HG02970 (cell line): ENCODE results near the gene KIF21B.
A peak's percentile ranks its signal among the peaks of the same experiment; 100 is the strongest.

Experiments used
- ATAC-seq: cut with Tn5 transposase; IDR thresholded peaks from one replicate; pipeline ENCODE4 v1.9.1; 2021; ENCODE audit warnings: mild to moderate bottlenecking, moderate library complexity, moderate number of reproducible peaks; ENCODE audit not compliant: unreplicated experiment, low FRiP score

Gene KIF21B, protein sequence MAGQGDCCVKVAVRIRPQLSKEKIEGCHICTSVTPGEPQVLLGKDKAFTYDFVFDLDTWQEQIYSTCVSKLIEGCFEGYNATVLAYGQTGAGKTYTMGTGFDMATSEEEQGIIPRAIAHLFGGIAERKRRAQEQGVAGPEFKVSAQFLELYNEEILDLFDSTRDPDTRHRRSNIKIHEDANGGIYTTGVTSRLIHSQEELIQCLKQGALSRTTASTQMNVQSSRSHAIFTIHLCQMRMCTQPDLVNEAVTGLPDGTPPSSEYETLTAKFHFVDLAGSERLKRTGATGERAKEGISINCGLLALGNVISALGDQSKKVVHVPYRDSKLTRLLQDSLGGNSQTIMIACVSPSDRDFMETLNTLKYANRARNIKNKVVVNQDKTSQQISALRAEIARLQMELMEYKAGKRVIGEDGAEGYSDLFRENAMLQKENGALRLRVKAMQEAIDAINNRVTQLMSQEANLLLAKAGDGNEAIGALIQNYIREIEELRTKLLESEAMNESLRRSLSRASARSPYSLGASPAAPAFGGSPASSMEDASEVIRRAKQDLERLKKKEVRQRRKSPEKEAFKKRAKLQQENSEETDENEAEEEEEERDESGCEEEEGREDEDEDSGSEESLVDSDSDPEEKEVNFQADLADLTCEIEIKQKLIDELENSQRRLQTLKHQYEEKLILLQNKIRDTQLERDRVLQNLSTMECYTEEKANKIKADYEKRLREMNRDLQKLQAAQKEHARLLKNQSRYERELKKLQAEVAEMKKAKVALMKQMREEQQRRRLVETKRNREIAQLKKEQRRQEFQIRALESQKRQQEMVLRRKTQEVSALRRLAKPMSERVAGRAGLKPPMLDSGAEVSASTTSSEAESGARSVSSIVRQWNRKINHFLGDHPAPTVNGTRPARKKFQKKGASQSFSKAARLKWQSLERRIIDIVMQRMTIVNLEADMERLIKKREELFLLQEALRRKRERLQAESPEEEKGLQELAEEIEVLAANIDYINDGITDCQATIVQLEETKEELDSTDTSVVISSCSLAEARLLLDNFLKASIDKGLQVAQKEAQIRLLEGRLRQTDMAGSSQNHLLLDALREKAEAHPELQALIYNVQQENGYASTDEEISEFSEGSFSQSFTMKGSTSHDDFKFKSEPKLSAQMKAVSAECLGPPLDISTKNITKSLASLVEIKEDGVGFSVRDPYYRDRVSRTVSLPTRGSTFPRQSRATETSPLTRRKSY (N-terminal part only)

DNA sequence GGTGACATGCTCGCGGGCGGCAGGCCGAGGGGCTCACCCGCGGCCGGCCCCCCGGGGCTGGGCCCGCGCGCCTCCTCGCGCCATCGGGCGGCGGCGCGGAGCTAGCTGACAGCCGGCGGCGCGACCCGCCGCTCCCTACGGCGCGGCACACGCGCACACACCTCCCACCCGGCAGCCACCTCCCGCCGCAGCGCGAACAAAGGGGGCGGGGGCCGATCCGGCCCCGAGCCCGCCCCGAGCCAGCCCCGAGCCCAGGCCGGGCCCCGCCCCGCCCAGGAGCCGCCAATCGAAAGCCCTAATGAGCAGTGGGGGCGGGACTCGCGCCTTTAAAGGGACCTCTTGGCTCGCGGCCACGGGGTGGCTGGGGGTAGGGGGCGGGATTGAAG, at the start of gene KIF21B:
TSS of gene KIF21B (minus strand) at position 198 of the 386 bp plus-strand sequence. CDS start 331 bp downstream, outside the sequence.
- ATAC-seq, result peak; percentile 68

DNA sequence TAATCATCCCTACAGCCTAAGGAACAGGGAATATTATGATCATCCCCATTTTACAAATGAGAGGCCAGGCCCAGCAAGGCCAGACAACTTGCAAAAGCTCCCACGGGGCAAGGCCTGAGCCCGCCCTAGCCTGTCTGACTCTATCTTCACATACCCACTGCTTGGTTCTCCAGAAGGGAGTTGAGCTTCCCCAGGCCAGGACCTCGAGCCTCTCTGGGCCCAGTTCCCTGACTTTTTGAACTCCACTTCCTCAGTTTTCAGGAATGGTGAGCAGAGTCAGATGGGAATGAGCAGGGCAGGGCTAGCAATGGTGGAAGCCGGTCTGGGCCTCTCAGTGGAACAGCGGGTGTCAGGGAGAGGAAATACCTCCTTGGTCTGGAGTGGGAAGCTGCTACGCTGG, 49.4 kb upstream of the KIF21B start:
- ATAC-seq, result no peak

DNA sequence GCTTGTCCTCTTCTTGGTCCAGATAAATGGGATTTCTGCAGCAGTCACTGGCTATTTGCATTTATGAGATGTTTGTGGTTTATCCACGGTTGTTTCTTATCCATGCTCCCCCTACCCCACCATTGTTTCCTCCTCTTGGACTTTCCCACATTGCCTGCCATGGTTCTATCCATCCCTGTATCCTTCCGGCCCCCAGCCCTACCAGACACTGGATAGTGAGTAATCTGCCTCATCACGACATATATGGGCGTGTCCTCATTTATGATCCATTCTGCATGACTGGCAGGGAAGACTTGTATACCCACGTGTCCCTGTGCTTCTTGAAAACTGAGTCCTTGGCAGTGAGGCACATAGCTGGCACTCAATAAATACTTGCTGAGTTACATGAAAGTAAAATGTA, 48.6 kb upstream of the KIF21B start:
- no peak for ATAC-seq

DNA sequence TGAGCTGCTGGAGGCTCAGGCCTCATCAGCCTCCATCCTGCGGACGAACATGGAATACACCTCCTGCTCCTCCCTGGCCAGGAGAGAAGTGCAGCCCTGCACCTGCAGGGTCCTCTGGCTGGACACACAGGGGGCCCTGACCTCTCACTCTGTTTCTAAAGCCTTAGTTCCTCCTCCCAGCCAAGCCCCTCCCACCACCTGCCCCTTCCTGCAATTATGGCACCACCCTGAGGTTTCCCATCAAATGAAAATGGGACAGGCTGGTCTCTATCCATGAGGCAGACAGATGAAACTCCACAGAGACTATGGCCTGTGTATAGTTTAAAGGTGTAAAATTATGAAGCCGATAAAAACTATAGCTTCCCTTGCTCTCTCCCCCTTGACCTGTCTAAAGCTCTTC, 46.1 kb upstream of the KIF21B start:
- ATAC-seq, result no peak

DNA sequence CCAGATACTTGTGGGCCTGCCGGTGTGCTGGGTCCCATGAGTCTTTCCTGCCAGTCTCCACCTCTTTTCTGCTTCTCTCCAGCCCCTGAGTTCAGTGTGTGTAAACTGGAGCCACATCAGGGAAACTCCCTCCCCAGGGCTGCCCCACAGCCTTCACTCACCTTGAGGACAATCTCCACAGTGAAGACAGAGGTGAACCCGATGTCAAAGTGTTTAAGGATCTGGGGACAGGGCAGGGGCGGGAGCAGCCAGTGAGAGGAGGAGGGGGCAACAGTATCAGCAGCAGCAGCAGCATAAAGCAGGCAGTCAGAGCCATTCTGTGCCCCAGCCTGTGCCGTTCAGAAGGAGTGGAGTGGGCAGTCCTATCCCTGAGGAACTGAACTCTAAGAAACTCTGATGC, 45.5 kb upstream of the KIF21B start:
- ATAC-seq, result no peak

DNA sequence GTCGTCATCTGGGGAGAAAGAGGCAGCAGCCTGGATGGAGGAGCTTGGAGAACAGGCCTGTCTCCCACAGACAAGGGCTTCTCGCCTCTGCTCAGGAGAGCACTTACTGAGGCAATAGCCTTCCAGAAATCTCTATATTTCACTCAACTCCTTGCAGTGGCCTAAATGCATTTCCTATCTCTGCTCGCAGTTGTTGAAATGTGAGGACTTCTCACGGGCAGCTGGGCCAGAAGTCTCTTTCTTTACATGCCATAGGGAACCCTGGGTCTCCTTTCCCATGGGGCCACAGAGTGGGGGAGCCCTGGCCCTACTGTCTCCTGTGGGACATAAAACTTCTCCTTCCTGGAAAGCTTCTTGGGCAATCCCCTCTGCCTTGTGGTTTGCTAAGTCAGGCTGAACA, 43.5 kb upstream of the KIF21B start:
- no peak for ATAC-seq

DNA sequence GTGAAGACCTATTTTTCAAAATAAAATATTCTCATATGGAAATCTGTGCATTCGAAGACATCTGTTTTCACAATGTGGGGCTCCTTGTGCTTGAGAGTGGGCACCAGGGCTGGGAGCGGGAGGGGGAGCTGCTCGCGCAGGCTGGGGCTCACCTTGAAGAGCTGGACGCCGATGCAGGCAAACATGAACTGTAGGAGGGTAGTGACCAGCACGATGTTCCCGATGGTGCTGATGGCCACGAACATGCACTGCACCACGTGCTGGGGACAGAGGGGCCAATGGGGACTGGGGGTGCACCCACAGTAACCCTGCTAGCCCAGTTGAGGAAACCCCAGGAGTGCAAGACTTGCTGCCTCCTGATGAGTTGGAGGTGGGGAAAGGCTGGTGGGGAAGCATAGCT, 42.2 kb upstream of the KIF21B start:
- ATAC-seq, result no peak

DNA sequence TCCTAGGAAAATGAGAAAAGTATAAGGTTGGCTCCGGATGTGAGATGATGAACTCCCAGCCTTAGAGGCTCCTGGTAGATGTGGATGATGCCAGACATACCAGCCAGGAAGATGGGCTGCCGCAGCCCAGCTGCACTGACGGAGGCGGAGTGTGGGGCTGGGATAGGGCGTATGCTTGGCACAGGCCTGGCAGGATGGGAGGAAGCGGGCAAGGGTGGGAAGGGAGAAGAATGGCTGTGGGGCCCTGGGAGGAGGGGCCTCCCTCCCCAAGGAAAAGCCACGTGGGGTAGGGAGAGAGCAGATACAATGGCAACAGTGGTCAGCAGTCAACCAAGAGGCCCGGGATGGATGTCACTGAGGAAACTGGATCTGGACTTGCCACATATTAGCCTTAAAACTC, 41.3 kb upstream of the KIF21B start:
- ATAC-seq, result no peak

DNA sequence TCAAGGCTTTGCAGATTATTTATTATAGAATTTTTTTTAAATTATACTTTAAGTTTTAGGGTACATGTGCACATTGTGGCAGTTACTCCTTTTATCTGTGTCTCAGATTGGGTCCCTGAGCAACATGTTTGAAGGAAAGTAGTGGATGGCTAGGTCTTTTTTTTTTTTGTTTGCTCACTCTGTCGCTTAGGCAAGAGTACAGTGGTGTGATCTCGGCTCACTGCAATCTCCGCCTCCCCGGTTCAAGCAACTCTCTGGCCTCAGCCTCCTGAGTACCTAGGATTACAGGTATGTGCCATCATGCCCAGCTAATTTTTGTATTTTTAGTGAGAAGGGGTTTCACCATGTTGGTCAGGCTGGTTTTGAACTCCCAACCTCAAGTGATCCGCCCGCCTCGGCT, 39.6 kb upstream of the KIF21B start:
- ATAC-seq, result no peak

DNA sequence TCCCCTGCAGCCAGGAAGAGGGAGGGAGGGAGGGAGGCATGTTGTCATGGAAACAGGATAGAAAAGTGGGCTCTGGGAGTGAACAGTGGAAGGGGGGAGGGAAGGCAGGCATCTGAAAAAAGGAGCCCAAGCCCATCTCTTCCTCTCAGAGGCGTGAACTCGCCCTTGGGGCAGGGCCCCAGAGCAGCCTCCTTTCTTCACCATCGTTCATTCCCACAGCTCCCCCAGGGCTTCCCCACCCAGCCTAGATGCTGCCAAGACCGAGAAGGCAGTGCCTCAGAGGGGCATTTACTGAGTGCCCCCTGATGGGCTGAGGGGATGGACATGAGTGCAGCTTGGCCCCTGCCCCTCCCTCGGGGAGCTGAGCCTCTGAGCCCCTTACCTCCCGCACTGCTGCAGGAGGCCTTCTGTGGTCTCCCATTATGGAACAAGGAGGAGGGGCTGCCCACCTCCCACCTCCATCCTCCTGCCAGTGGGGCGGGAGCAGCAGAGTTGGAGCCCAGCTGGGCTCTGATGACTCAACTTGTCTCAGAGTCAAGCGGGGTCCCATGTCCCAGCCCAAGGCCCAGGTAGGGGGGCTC, 39.1 kb upstream of the KIF21B start:
- no peak for ATAC-seq

DNA sequence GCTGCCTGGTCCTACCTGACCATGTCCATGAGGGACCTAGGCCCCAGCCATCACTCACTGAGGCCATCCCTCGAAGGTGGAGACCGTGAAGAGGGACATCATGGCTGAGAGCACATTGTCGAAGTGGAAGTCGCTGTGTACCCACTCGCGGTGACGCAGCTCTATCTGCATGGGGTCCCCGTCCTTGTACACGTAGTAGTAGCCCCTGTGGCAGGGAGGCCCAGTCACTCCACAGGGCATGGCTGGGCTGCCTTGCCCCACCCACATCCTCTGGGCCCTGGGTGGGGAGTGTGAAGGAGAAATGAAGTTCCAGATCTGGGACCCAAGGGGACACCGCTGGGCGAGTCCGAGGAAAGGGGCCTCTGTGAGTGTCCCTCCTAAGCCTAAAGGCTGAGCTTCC, 38.4 kb upstream of the KIF21B start:
- ATAC-seq, result no peak

DNA sequence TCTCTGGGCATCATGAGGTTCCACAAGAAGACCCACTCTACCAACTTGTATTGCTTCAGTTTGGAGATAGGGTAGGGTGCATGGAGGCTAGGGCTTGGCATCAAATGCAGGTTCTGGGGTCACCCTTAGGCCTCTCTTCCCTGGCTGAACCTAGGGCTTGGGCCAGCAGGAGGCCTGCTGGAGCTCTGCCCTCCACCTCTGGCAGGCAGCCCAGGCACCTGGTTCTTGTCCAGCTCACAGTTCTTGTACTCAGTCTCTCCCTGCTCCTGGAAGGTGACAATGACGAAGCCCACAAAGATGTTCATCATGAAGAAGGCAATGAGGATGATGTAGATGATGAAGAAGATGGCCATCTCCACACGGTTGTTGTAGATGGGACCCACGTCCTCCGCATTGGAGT, 37.5 kb upstream of the KIF21B start:
- ATAC-seq, result no peak

DNA sequence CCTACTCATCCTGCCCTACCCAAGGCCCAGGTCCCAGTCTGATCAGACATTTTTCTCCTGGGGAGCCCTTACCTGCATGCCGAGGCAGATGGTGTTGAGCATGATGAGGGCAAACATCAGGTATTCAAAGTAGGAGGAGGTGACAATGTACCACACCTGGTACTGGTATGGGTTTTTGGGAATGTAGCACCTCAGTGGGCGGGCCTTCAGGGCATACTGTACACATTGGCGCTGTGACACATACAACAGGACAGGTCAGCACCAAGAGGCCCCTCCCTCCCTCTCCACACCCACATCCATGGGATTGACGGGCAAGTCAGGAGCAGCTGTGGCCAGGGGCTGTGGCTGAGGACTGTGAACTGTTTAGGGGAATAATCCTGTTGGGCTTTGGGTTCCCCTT, 37.1 kb upstream of the KIF21B start:
- no peak for ATAC-seq

DNA sequence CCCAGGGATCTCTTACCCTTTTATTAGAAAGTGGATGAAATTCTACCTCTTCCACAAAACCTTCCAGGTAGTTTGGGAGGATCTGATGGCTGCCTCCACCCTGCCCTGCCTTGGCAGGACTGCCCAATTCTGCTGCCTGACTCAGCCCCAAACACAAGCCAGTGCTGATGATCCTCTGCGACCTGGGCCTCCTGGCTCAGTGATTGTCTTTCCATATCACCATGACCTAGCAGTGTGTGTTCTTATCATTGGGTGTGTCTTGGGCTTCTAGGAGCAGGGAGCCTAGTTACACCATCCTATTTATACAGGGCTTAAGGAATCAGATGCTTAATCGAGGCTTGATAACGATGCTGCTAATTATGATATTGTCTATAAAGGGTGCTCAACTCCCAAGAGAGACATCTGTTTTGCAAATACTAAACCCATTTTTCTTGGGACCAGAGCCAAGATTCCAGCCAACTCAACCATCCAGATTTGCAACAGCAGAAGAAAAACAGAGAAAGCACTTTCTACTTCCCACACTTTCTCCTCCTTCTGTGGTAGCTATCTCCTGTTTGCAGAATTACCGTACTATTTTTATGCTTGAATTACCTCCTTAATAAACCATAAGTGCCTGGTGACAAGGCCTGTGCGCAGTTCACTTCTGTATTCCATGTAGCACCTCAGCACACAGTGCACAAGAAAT, 36.5 kb upstream of the KIF21B start:
- no peak for ATAC-seq

DNA sequence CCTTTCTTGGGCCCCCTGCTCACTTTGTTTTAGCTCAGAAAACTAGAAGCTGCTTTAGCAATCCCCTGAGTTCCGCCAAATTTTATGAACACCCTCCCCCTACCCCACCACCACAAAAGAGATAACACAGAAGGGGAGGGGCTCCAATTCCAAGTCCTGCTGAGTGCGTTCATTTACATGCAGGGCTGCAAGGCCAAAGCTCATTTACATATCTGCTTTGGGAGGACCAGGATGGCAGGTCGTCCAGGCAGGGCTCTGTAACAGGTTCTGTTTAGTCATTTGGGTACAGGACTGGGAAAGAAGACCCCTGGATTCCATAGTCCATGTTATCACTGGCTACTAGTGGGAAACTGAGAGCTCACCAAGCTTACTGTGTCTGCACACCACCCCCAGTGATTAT, 35.9 kb upstream of the KIF21B start:
- ATAC-seq, result no peak

DNA sequence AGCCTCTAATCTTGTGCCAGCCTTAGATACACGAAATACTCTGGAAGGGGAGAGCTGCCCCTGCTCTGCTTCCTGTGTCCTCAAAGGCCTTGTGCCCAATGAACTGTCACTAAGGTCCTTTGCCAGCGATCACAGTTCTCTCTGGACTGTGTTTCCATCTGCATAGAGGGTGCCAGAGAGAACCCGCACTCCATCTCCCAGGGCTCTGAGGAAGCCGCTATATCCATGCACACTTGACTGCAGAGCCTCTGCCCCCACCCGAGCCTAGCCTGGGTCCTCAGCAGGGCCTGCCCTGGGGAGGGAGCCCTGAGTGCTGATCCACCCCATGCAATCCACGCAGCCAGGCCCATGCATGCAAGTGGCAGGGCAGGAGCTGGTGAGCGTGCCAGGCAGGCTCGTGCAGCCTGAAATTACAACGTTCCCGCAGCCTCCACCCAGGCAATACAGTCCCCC, 30.6 kb upstream of the KIF21B start:
- ATAC-seq, result no peak

DNA sequence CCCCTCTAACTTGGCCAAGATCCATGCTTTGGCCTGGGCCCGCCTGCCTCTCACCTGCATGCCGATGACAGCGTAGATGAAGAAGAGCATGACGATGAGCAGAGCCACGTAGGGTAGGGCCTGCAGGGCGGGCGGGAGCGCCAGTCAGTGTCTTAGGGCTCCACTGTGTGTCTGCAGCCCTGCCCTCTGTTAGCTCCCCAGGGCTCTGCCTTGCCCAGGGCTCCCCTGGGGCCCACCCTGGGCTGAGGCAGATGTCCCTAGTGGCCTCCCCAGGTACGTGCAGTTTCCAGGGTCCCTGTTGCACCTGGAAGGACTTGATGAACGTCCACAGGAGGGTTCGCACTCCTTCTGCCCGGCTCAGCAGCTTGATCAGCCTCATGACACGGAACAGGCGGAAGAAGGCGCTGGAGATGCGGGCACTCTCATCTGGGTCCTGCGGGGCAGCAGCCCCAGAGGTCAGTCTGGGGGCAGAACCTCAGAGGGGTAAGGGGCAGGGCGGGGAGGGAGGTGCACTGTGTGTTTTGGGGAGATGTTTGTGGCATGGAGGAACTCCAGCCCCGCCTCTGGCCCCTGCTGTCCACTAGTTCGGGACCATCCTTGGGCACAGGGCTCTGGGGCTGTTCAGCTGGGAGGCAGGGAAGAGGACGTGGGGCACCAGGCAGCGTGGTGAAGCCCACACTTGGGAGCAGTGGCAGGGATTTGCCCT, 29.8 kb upstream of the KIF21B start:
- ATAC-seq, result no peak

DNA sequence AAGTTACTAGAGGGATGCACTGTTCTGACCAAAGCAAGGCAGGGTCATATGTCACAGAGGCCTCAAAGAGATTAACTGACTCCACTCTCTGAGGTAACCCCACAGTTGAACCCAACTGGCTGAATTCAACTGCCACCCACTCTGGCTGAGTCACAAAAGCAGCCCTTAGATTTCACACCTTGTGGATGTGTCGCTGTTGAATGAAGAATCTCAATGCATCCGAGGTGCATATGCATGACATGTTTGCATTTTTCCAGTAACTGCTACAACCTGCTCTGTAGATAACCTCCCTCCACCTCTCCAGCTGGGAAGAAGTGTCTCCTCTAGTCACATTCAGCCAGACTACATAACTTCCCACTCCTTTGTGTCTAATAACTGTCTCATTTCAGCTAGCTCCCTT, 27.9 kb upstream of the KIF21B start:
- no peak for ATAC-seq

DNA sequence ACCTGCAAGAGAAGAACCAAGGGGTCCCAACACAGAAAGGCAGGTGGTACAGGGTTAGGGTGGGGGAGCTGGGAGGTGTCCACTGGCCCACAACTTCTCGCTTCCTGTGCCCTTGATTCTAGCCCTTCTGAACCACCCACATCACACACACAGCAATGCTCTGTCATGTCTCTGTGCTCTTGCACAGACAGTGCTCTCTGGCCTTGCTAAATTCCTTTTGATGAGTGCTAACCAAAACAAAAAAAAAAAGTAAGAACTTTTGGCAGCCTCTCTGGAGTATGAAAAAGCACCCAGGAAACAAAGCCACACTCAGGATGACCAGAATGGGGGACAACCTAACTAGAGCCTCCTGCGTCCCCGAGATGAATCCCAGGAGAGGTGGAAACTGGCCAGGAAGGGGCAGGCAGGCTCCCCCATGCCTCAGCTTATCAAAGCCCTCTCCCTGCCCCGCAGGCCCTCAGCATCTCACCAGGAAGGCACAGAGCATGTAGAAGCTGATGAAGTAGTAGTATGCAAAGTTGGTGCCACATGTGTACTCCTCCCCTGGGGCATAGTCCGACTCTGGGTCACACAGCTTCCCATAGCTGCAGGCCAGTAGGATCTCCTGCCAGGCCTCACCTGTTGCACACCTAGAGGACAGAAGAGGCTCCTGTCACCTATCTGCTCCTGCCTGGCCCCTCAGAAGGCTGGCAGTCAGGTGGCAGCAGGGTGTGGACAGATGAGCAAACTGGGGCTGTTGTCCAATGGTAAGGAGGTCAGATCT, 27.2 kb upstream of the KIF21B start:
- ATAC-seq, result no peak
